Liver (tissue), 9 donors: ENCODE results near the gene GFRA1. TPM values are rescaled to one million over a fixed set of nuclear protein-coding genes. Genes with fewer than 3 reads are reported as not detected.

Experiments used
- DNase-seq: peaks from one replicate; pipeline ENCODE4 v3.0.0-alpha.2; 2017; ENCODE audit warnings: low spot score
- H3K27ac ChIP-seq, 2 donors: one replicate each; pipeline ENCODE4 v1.7.0; 2013; ENCODE audit warnings: inconsistent platforms in 2 of 2, low read length in 2 of 2, control low read depth in 1 of 2, low read depth in 1 of 2, mild to moderate bottlenecking in 1 of 2
- H3K27me3 ChIP-seq, 4 donors: one replicate each; pipeline versions ENCODE4 v1.6.1 to v1.7.0; 2013; ENCODE audit warnings: low read length in 3 of 4, inconsistent platforms in 1 of 4, mild to moderate bottlenecking in 1 of 4, moderate library complexity in 1 of 4; ENCODE audit not compliant: control insufficient read depth in 4 of 4, insufficient read depth in 4 of 4
- H3K36me3 ChIP-seq, 4 donors: one replicate each; pipeline versions ENCODE4 v1.6.1 to v1.7.0; 2013; ENCODE audit warnings: low read length in 3 of 4, mild to moderate bottlenecking in 3 of 4, low read depth in 1 of 4, moderate library complexity in 1 of 4; ENCODE audit not compliant: control insufficient read depth in 4 of 4, insufficient read depth in 3 of 4
- H3K4me1 ChIP-seq, 4 donors: one replicate each; pipeline versions ENCODE4 v1.6.1 to v1.7.0; 2013; ENCODE audit warnings: low read length in 3 of 4, mild to moderate bottlenecking in 3 of 4, moderate library complexity in 1 of 4; ENCODE audit not compliant: control insufficient read depth in 4 of 4, insufficient read depth in 4 of 4
- H3K4me3 ChIP-seq, 3 donors: one replicate each; pipeline versions ENCODE4 v1.6.1 to v1.7.0; 2013; ENCODE audit warnings: low read length in 3 of 3, control low read depth in 1 of 3, low read depth in 1 of 3, mild to moderate bottlenecking in 1 of 3
- H3K9ac ChIP-seq, 2 donors: one replicate each; pipeline ENCODE4 v1.7.0; 2013; ENCODE audit warnings: low read length in 2 of 2, mild to moderate bottlenecking in 2 of 2, moderate library complexity in 2 of 2, control low read depth in 1 of 2, low read depth in 1 of 2
- H3K9me3 ChIP-seq, 4 donors: one replicate each; pipeline versions ENCODE4 v1.6.1 to v1.7.0; 2013; ENCODE audit warnings: low read length in 3 of 4; ENCODE audit not compliant: control insufficient read depth in 4 of 4
- CTCF ChIP-seq: fragments of 150-350 bp; IDR thresholded peaks from 2 replicates; pipeline ENCODE4 v1.5.1; 2017; ENCODE audit warnings: improper control_type of control experiment, low read depth, low read length; ENCODE audit not compliant: missing input control
- FOXA1 ChIP-seq: IDR thresholded peaks from 2 replicates; pipeline ENCODE4 v1.6.1; 2016; ENCODE audit warnings: antibody characterized with exemption
- JUND ChIP-seq, 2 donors: IDR thresholded peaks; 2 replicates each; pipeline ENCODE4 v1.6.1; 2016; ENCODE audit warnings: antibody characterized with exemption in 2 of 2
- MAX ChIP-seq: IDR thresholded peaks from 2 replicates; pipeline ENCODE4 v1.6.1; 2016; ENCODE audit warnings: antibody characterized with exemption
- REST ChIP-seq: IDR thresholded peaks from 2 replicates; pipeline ENCODE4 v1.6.1; 2016; ENCODE audit warnings: antibody characterized with exemption, mild to moderate bottlenecking
- RXRA ChIP-seq, 2 donors: IDR thresholded peaks; 2 replicates each; pipeline ENCODE4 v1.6.1; 2017 to 2018; ENCODE audit warnings: antibody characterized with exemption in 2 of 2, mild to moderate bottlenecking in 1 of 2
- TAF1 ChIP-seq: conservative IDR thresholded peaks from 2 replicates; pipeline ENCODE4 v1.6.1; 2016; ENCODE audit warnings: antibody characterized with exemption, mild to moderate bottlenecking
- ZBTB33 ChIP-seq: IDR thresholded peaks from 2 replicates; pipeline ENCODE4 v1.6.1; 2016; ENCODE audit warnings: antibody characterized with exemption
- WGBS: extraction: QIAGEN DNeasy Blood & Tissue Kit; methylation state at CpG from one replicate; pipeline ENCODE4 v1.1.7; 2013; 5-methylcytosine and 5-hydroxymethylcytosine counted together
- polyA plus RNA-seq, 2 donors: library from polyadenylated mRNA; stranded (reverse) in 1 of 2; unstranded in 1 of 2; fragments of 200-250 nt in 1 of 2; fragments of >200 nt in 1 of 2; fragmentation: Nextera tagmentation in 1 of 2; extraction: Ambion mirVana in 1 of 2; gene quantifications; one replicate each; pipeline versions ENCODE4 v1.2.1 to v1.2.3, GENCODE V29; 2013 to 2015
- total RNA-seq, 2 donors: library from RNA; depleted of rRNA; stranded (reverse); fragments of >200 nt; gene quantifications; one replicate each; pipeline ENCODE4 v1.2.3, GENCODE V29; 2014
- donor health status: healthy.
- donor health status: healthy.
- donor health status: healthy.
- donor health status: healthy.
- donor health status: healthy.

The GFRA1 gene
- total and polyA plus RNA-seq, 4 donors = 14.2 to 53.6 (median 17.8) TPM

GRCh38 chr10:116241642-116242410 is 31.2 kb downstream of the GFRA1 start:
- no peak overlapping the region for H3K9ac ChIP-seq
- DNase-seq = no peak
- H3K27ac ChIP-seq = no peak overlapping the region
- peaks cover 0 to 37% (median 12%) of the 10 kb centered on the region in 4 donors for H3K4me1 ChIP-seq
- H3K9me3 ChIP-seq = no peaks in the 10 kb centered on the region
- TF ChIP-seq MAX = no peak
- TF ChIP-seq TAF1 = no peak
- TF ChIP-seq JUND (IDR thresholded peaks at IDR 0.05) = no peak
- TF ChIP-seq CTCF = no peak
- no peak overlapping the region for H3K4me3 ChIP-seq
- H3K27me3 ChIP-seq = no peaks in the 10 kb centered on the region
- H3K36me3 ChIP-seq = no peaks in the 10 kb centered on the region
- 92% methylated on average over 6 of the region's 6 CpGs for WGBS

GRCh38 chr10:116241085-116241484 is 31.9 kb downstream of the GFRA1 start:
- Histone ChIP-seq H3K9ac (no peak overlapping the region), H3K27ac (no peak overlapping the region), H3K27me3 (no peaks in the 10 kb centered on the region), H3K9me3 (no peaks in the 10 kb centered on the region), H3K36me3 (no peaks in the 10 kb centered on the region), H3K4me3 (no peak overlapping the region), H3K4me1 (peaks cover 0 to 37% (median 12%) of the 10 kb centered on the region in 4 donors)
- no peak for DNase-seq
- WGBS = 77% methylated on average over 8 of the region's 8 CpGs
- no peak for TF ChIP-seq ZBTB33
- no peak for TF ChIP-seq REST
- no peak for TF ChIP-seq RXRA (IDR thresholded peaks at IDR 0.05)
- no peak for TF ChIP-seq FOXA1
